ENCODE data around the gene COX14. TPM values are rescaled to one million over a fixed set of nuclear protein-coding genes. Genes with fewer than 3 reads are reported as not detected.

Gene COX14
- total RNA-seq, 1 experiment from 2014 or later: 31.9 TPM

- peak within 1 kb of the TSS; percentile 59 for H3K27ac ChIP-seq (ENCODE audit: insufficient read length, low read depth, low read length)
- H3K23me2 ChIP-seq (ENCODE audit: insufficient read length, low read depth, low read length, poor library complexity, severe bottlenecking): peaks cover 6% of the 10 kb centered on the region
- peak within 1 kb of the TSS; percentile 34 for H4K5ac ChIP-seq (ENCODE audit: insufficient read length, low read depth, low read length)
- peak within 1 kb of the TSS; percentile 97 for H3K4me2 ChIP-seq (ENCODE audit: insufficient read depth, insufficient read length, low read length)
- no CpG with 5 or more reads among the region's 70 CpGs for WGBS (ENCODE audit: extremely low coverage, insufficient read length, low lambda C conversion rate)
- H3K23ac ChIP-seq (ENCODE audit: insufficient read length, low read depth, low read length): no peak within 1 kb of the TSS
- no peak within 1 kb of the TSS for H2BK12ac ChIP-seq (ENCODE audit: insufficient read length, low read depth, low read length)
- Mint-ChIP-seq H3K36me3 (ENCODE audit: insufficient read depth in 1 of 3, low read depth in 3 of 3) (peaks cover 9 to 19% (median 14%) of the 10 kb centered on the region in 3 experiments), H3K27me3 (ENCODE audit: low read depth) (no peaks in the 10 kb centered on the region), H3K4me1 (peaks cover 22 to 24% of the 10 kb centered on the region in 2 experiments), H3K9me3 (peaks cover 6 to 9% of the 10 kb centered on the region in 2 experiments), H3K27ac (peak within 1 kb of the TSS; percentile 98 to 99 (median 99)), H3K4me3 (peak within 1 kb of the TSS; percentile 91 to 98)
- H2BK5ac ChIP-seq (ENCODE audit: insufficient read length, low read length): no peak within 1 kb of the TSS
- no peak within 1 kb of the TSS for H2AFZ ChIP-seq (ENCODE audit: low read length)
- H3K27me3 ChIP-seq (ENCODE audit: insufficient read depth, low read length): no peaks in the 10 kb centered on the region
- H2BK15ac ChIP-seq (ENCODE audit: low read depth, low read length): no peak within 1 kb of the TSS
- H3K4ac ChIP-seq (ENCODE audit: low read depth, low read length): no peak within 1 kb of the TSS
- TF ChIP-seq CTCF (conservative IDR thresholded peaks at IDR 0.05): peak; percentile 42; the same call in 2 of the 3 replicates
- no peak within 1 kb of the TSS for H2AK5ac ChIP-seq (ENCODE audit: insufficient read length, low read length)
- no peaks in the 10 kb centered on the region for H4K20me1 ChIP-seq (ENCODE audit: control insufficient read depth, insufficient read depth, insufficient read length)
- H2BK20ac ChIP-seq (ENCODE audit: low read depth, low read length, poor library complexity, severe bottlenecking): no peak within 1 kb of the TSS
- H3K14ac ChIP-seq (ENCODE audit: insufficient read depth, low read length): peak within 1 kb of the TSS; percentile 83
- no peak within 1 kb of the TSS for H3K56ac ChIP-seq (ENCODE audit: insufficient read length, low read depth, low read length)
- peak within 1 kb of the TSS; percentile 84 for H3K9ac ChIP-seq (ENCODE audit: extremely low read depth, insufficient read length, low read length)
- peak; percentile 100 for DNase-seq
- no peak within 1 kb of the TSS for H3T11ph ChIP-seq (ENCODE audit: low read length)
- H4K91ac ChIP-seq (ENCODE audit: insufficient read length, low read depth, low read length): no peak within 1 kb of the TSS
- H3K79me1 ChIP-seq (ENCODE audit: insufficient read depth, low read depth, low read length, poor library complexity, severe bottlenecking): no peaks in the 10 kb centered on the region
- peaks cover 13% of the 10 kb centered on the region; the same call in 1 of the 2 replicates for H3K79me2 ChIP-seq (ENCODE audit: insufficient read depth, low read length)
- H2BK120ac ChIP-seq (ENCODE audit: low read depth, low read length, poor library complexity, severe bottlenecking): no peak within 1 kb of the TSS
- H3K18ac ChIP-seq (ENCODE audit: insufficient read length, low read depth, low read length): peak within 1 kb of the TSS; percentile 97
- H3K4me1 ChIP-seq (ENCODE audit: insufficient read depth, low read length): no peaks in the 10 kb centered on the region
- no peak within 1 kb of the TSS for H4K8ac ChIP-seq (replicated peaks; ENCODE audit: insufficient read length, low read depth, low read length)
- H3K9me3 ChIP-seq (ENCODE audit: control insufficient read depth, low read depth, low read length): no peaks in the 10 kb centered on the region
These were observed 55.2 kb downstream of the COX14 start, which contains the start of gene CERS5 for GRCh38 chr12:50167049-50167828. Gene CERS5, minus strand, starts transcription at chr12:50167369. Its CDS starts 72 bp downstream, at chr12:50167297.

Other genes with a start within 250 kb of the COX14 start
- 0.22 and 0.42 TPM in 2 replicates for gene FAIM2, start 208.3 kb upstream of the COX14 start, total RNA-seq (2021)
- gene AQP2, start 161.5 kb upstream of the COX14 start, total RNA-seq (2021): not detected in 2 replicates
- gene AQP5, start 150.4 kb upstream of the COX14 start, total RNA-seq (2021): 2.5 and 2.8 TPM in 2 replicates
- gene AQP6, start 139.3 kb upstream of the COX14 start, total RNA-seq (2021): 0.09 and 0.11 TPM in 2 replicates
- gene RACGAP1, start 86.7 kb upstream of the COX14 start, total RNA-seq (2021): 60.8 and 64.8 TPM in 2 replicates
- 3.9 and 4.0 TPM in 2 replicates for gene ASIC1, start 54.6 kb upstream of the COX14 start, total RNA-seq (2021)
- 142 and 152 TPM in 2 replicates for gene SMARCD1, start 26.9 kb upstream of the COX14 start, total RNA-seq (2021)
- 0.70 and 1.2 TPM in 2 replicates for gene GPD1, start 8.2 kb upstream of the COX14 start, total RNA-seq (2021)
- 62.5 and 68.8 TPM in 2 replicates for gene CERS5, start 55.1 kb downstream of the COX14 start, total RNA-seq (2021)
- 40.8 and 42.1 TPM in 2 replicates for gene LIMA1, start 171.3 kb downstream of the COX14 start, total RNA-seq (2021)

Measured in H9 (cell line).